ENCODE measurements around the gene CPNE1.

The CPNE1 gene

DNA sequence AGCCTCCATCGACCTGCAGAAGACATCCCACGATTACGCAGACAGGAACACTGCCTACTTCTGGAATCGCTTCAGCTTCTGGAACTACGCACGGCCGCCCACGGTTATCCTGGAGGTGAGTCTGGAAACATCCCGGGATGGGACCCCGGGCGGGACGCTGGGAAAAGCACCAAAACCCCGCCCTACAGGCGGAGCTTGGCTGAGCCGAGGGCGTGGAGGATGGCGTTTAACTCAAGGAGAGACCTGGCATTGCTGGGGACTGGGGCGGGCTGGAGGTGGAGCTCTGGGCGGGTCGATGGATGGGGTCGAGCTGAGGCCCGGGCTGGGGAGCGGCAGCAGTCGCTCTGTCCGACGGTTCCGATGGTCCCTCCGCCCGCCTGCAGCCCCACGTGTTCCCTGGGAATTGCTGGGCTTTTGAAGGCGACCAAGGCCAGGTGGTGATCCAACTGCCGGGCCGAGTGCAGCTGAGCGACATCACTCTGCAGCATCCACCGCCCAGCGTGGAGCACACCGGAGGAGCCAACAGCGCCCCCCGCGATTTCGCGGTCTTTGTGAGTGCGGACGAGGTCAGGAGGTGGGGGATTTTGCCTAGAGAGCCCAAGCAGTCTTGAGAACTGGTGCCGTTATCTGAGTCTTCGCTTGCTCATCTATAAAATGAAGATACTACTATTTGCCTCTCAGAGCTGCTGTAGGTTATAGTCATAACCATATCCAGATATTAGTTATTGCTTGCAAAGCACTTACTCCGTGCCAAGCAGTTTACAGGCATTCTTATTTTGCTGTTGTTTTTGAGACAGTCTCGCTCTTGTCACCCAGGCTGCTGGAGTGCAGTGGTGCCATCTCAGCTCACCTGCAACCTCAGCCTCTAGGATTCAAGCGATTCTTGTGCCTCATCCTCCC, 45.3 kb downstream of the CPNE1 start:
- peak; percentile 79 for DNase-seq (ENCODE audit: low spot score)

- DNase-seq (ENCODE audit: low spot score) = peak; percentile 29
Measured at GRCh38 chr20:35618263-35619131, 46.2 kb downstream of the CPNE1 start.

DNA sequence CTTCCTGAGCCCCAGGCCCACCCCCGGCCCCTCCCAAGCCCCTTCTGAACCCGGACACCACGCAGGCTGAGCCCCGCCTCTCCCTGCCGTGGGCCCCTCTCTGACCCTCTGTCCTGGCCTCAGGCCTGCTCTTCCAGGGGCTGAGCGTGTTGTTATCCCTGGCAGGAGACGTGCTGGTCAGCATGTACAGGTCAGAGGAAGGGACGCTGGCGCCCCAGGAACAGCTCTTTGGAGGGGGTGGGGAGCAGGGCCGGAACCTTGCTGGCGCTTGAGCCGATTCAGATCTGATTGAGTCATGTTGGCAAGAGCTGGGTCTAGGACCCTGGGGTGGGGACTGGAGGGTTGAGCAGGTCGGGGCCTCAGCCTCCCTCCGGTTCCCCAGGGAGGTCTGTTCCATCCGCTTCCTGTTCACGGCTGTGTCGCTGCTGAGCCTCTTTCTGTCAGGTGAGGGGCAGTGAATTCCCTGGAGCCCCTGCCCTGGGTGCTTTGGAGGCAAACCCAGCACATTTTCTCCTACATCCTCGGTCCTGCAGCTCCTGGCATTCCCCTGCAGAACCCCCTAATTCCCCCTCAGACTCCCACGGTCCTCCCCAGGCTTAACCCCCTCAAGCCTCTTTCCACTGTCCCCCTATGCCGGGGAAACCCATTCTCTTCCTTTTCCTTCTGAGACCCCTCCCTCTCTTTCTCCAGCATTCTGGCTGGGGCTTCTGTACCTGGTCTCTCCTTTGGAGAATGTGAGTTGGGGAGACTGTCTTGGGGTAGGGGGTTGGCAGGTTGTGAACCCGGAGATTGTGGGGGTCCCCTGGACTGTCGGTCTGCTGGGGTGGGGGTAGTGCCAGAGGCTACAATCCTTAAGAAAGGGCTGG, 47.1 kb downstream of the CPNE1 start:
- peak; percentile 39 for DNase-seq (ENCODE audit: low spot score)

DNA sequence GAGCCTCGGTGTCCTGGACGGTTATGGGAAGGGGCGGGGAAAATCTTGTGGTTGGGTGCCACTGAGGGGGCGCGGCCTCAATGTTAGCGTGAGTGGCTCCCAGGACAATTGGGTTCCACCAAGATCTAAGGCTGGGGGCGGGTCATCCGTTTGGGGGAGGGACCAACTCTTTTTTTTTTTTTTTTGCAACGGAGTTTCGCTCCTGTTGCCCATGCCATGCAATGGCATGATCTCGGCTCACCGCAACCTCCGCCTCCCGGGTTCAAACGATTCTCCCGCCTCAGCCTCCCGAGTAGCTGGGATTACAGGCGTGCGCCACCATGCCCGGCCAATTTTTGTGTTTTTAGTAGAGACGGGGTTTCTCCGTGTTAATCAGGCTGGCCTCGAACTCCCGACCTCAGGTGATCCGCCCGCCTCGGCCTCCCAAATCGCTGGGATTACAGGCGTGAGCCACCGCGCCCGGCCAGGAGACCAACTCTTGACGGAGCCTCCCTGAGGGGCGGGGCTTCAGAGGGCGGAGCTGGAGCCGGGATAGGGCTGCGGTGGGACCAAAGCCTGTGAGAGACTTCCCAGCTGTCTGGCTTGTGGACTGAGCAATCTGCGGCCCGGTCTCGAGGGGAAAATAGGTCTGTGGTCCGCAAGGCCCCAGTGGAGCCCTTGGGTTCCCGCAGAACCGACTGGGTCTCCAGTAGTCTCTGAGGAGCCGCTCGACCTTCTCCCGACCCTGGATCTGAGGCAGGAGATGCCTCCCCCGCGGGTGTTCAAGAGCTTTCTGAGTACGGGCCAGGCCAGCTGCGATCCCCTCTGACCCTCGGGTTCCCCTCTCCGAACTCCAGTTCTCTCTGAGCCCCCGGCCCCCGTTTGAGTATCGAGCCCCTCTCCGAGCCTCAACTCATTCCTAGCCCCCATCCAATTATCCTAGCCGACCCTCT, 48.0 kb downstream of the CPNE1 start:
- peak; percentile 81 for DNase-seq (ENCODE audit: low spot score)

DNA sequence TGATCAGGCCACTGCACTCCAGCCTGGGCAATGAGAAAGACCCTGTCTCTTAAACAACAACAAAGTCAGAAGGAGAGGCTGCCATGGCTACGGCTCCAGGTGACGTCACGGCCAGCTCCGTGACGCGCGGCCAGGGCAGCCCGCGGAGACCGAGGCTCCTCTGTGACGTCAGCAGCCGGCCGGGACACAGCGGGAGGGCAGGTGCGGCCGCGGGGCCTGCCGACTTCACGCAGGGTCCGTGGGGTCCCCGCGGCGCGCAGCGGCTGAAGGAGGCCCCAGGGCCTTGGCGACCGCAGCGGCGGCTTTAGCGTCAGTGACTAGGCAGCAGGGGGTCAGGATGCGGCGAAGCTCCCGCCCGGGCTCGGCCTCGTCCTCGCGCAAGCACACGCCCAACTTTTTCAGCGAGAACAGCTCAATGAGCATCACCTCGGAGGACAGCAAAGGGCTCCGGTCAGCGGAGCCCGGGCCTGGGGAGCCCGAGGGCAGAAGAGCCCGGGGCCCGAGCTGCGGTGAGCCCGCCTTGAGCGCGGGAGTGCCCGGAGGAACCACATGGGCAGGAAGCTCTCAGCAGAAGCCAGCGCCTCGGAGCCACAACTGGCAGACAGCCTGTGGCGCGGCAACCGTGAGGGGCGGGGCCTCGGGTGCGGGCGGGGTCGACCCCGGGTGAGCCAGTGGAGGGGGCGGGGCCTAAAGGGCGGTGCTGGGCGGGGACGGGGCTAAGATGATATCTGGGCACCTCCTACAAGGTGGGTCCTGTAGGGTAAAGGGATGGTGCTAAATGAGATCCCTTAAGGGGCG, 48.8 kb downstream of the CPNE1 start, which contains the start of gene SPAG4:
Gene SPAG4, plus strand, starts transcription at position 163 of the 798 bp plus-strand sequence. Its CDS starts 175 bp downstream, at position 338.
- DNase-seq (ENCODE audit: low spot score) = peak; percentile 100

DNA sequence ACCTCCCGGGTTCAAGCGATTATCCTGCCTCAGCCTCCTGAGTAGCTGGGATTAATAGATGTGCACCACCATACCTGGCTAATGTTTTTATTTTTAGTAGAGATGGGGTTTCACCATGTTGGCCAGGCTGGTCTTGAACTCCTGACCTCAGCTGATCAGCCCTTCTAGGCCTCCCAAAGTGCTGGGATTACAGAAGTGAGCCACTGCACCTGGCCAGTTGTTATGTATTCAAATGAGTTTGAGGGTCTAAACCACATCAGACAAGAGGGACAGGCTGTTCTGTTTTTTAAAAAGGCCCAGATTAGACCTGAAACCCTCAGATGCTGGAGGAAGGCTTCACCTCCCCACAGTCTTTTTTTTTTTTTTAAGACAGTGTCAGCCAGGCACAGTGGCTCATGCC, 53.2 kb downstream of the CPNE1 start:
- DNase-seq (ENCODE audit: low spot score) = no peak

DNA sequence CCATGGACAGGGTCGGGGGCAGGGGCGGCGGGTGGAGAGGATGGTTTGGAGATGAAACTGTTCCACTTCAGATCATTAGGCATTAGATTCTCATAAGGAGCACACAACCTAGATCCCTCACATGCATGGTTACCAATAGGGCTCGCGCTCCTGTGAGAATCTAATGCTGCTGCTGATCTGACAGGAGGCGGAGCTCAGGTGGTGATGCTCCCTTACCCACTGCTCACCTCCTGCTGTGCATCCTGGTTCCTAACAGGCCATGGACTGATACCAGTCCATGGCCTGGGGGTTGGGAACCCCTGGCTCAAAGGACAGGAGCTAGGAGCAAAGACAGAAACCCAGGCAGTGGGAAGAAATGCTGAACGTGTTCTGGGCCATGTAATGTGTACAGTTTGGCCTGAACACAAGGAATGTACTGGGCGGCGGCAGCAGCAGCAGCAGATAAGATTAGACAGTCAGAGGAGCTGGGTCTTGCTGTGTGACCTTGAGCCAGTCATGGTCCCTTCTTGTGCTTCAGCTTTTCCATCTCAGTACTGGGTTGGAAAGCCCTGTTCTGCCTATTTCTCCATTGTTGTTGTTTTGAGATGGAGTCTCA, 53.8 kb downstream of the CPNE1 start:
- DNase-seq (ENCODE audit: low spot score) = no peak

DNA sequence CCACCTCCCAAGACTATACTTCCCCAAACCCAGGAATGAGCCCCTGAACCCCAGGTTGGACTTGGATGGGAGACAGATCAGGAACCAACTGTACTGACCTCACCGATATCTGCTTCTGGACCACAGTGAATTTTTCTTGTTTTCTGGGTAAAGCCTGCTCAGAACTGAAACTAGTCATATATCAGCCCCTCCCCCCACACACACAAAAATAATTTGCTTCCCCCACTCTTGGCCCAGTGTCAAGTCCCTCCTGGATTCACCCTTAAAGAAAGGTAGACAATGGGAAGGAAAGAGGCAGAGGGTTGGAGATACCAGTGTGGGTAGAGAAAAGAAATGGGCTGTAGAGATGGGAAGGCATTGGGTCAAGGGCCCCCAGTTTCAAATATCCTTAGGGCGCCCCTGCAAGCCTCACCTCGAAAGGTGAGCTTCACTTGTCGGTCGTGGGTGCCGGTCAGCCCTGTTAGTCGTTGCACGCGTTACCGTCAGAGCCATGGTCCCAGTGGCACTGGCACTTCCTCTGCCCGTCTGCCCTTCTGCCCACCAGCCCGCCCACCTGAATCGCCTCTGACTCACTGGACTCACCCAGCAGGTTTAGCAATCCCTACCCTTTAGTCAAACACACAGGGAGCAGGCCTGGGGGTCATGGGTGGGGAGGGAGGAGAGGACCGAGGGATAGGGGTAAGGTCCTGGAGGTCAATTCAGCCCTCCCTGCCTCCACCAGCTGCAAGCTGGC, 57.5 kb downstream of the CPNE1 start:
- DNase-seq (ENCODE audit: low spot score) = no peak

DNA sequence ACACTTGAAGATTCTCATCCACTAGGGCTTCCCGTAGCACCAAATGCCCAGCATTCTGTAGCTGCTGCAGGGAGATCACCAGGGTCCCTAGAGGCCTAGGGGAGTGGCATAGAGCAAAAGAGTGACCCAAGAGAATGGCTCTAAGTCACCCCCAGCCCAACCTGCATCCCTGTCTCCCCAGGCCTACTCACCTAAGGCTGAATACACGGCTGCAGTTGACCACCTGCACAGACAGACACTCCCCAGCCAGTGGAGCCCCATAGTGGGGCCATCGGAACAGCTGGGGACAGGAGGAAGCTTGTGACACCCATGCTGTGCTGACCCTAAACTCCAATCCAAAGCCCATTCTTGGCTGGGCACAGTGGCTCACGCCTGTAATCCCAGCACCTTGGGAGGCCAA, 58.6 kb downstream of the CPNE1 start:
- DNase-seq (ENCODE audit: low spot score) = no peak

GRCh38 chr20:35604449-35604747, 60.3 kb downstream of the CPNE1 start:
- DNase-seq (ENCODE audit: low spot score) = no peak

DNA sequence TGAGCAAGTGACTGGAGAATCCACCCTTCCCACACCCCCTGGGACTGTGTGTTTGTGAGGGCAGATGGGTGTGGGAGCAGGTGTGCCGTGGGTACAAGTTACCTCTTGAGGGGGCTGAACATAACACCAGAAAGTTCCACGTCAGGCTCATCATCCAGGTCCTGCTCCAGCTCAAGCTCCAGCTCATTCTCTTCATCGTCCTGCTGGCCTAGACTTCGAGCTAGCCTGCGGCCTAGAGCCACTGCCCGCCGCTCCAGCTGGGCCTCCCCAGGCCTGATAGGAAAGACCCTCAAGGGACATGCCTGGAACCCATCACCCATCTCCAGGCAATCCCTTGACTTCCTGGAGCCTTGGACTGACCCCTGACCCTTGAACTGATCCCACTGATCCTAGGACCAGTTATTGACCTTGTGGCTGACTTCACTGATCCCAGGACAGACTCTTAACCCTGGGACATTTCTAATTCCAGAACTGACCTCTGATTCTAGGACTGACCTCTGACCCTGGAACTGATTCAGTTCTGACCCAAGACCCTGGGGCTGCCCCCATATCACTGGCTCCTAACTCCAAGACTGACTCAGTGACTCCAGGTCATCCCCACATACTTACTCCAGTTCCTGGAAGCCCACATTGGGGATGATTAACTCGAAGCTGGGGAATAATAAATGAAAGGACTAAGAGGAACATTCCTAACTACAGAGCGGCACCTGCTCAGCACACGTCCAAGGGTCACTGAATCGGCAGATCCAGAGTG, 60.8 kb downstream of the CPNE1 start:
- DNase-seq (ENCODE audit: low spot score) = no peak

- no peak for DNase-seq (ENCODE audit: low spot score)
Measured at GRCh38 chr20:35602851-35603495, 61.7 kb downstream of the CPNE1 start.

DNA sequence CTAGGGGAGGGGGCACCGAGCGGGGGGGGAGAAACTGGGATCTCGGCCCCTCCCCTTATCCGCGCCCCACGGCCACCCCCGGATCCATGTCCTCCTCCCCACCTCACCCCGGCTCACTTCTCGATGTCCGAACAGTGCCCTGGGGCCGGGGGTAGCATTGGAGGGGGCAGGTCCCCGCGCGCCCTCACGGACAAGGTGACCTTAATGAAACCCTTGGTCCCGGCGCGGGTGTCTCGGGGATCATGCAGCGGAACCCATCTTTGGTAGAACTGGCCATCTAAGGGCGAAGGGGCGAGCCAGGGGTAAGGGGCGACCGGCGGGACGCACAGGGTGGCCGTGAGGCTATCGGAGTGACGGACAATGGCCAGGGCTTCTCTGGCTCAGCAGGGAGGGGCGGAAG, 62.7 kb downstream of the CPNE1 start:
- no peak for DNase-seq (ENCODE audit: low spot score)

GRCh38 chr20:35600993-35601973, 63.4 kb downstream of the CPNE1 start:
- DNase-seq (ENCODE audit: low spot score) = peak; percentile 65

GRCh38 chr20:35600176-35600992, 64.3 kb downstream of the CPNE1 start:
- DNase-seq (ENCODE audit: low spot score) = no peak

DNA sequence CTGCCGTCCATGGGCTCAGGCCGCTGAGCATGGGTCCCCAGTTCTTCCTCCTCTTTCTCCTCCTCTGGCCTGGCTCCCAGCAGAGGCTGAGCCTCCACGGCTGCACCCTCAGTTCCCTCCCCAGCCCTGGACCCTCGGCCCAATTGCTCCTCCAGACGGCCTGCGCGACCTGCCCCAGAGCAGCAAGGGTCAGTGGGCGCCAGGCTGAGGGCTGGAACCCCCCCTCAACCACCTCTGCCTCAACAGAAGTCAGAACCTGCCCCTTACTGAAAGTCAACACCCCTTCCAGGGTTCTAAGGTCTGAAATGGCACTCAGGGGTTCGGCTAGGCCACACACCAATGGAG, 65.0 kb downstream of the CPNE1 start:
- DNase-seq (ENCODE audit: low spot score) = no peak
